VCaP (cell line): ENCODE results near the gene VTI1A.

Source experiments
- H3K27ac ChIP-seq: fragments of 450-650 bp; 2 replicates; pipeline ENCODE4 v1.5.1; 2017
- CTCF ChIP-seq: fragments of 450-650 bp; conservative IDR thresholded peaks from 2 replicates; pipeline ENCODE4 v1.5.1; 2017; ENCODE audit warnings: mild to moderate bottlenecking, moderate library complexity

VTI1A gene

DNA sequence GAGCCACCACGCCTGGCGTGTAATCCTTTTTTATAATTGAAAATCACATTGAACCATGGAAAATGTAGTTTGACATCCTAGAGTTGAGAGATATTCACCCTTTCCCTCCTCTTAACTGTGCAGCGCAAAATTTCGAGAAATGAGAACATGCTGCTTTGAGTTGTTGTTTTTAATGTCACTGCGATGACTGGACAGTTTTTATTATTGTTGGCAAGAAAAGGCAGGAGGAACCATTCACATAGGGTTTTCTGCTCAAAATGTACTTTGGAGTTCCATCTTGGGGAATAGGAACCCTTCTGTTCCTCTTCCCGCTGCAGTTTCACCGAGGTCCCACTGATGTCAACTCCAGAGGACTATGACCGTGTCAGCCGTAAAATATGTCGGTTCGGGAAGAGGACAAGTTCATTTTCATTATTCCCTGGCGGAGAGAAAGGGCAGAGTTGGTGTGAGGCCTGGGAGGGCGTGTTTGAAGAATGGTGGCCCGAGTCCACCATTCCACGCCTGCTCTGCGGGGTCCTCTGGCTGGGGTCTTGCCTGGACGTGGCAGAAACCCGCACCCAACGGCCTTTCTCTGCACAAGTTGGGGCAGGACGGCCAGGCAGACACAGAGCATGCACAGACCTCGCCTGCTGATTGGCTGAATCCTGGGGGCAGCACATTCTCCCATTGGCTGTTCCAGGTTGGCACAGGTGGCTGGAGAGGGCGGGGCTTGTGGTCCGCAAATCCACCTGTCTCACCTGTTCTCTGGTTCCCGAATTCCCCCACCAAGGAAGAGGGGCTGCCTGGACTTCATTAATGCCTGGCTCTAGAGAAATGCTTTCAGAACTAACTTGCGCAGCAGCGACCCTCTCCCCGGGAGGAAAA is 397.9 kb downstream of the VTI1A start:
- no peak overlapping the region for H3K27ac ChIP-seq
- TF ChIP-seq CTCF = no peak

DNA sequence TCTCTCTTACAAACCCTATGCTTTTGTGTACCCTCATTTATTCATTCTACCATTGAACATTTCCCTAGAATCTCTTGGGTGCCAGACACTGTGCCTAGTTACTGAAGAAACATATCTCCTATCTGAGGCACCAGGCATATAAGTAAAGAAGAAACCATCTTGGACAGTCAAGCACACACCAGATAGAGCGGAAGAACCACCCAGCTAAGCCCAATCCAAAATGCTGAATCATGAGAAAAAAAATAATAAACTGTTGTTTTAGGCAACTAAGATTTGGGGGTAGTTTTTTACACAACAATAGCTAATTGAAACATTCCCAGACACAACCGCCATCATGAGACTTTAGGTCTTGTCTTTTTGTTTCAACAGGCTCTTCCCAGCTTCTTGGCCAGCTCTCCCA is 400.8 kb downstream of the VTI1A start:
- no peak for TF ChIP-seq CTCF
- no peak overlapping the region for H3K27ac ChIP-seq

GRCh38 chr10:112848228-112848627 is 401.2 kb downstream of the VTI1A start:
- H3K27ac ChIP-seq = no peak overlapping the region
- TF ChIP-seq CTCF = no peak

- no peak overlapping the region for H3K27ac ChIP-seq
- TF ChIP-seq CTCF = no peak
These were observed 401.9 kb downstream of the VTI1A start for GRCh38 chr10:112848868-112849430.

GRCh38 chr10:112849546-112849945 is 402.5 kb downstream of the VTI1A start:
- no peak overlapping the region for H3K27ac ChIP-seq
- no peak for TF ChIP-seq CTCF

DNA sequence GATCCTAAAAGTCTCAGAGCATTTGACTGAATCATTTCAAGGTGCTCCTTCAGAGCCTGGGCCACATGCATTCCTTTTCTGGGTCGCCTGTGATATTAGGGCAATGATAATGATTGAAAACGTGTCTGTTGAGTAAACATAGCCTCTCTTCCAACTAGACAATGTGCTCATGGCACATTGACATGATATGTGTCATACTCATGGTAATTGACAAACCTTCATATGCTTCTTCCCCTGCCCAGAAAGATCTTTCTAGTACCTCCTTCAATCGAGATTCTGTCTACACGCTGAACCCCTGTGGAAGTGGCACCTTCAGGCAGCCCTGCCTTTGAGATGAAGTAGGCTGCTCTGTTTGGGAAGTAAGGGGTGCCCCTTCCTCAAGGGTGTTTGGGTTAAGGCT is 404.2 kb downstream of the VTI1A start:
- H3K27ac ChIP-seq = no peak overlapping the region
- TF ChIP-seq CTCF = no peak

DNA sequence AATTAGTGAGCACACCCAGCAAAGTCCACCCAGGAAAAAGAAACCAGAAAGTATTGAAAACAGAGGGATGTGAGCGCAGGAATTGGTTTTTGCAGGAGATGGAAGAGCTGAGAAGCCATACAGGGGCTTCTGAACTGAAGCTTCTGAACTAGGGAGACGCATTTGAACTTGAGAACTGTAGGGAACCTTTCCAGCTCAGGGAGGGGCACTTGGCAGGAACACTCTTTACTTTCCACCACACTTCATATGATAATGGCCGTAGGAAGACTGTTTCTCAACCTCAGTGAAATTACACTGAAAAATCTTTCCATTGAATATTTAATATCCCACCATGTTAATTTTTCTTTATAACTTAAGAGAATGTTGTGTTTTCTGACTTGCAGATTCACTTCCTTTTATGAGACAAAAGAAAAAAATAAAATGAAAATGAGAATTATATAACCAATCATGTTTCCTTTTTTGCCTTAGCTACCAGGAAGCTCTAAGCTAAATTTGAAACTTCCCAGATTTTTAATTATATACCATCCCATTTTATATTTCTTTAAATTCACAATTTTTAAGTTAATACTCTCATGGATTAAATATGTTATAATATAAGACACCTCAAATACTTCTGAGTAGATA is 404.7 kb downstream of the VTI1A start:
- H3K27ac ChIP-seq = no peak overlapping the region
- no peak for TF ChIP-seq CTCF
